GM19328 (cell line): ENCODE data around the gene HNRNPCL1.
"Not testable (repeated sequence)": the region's sequence is repeated elsewhere in the genome, so short reads cannot be mapped to it uniquely, and the experiment has no call there.

Experiments used
- ATAC-seq: cut with Tn5 transposase; IDR thresholded peaks from one replicate; pipeline ENCODE4 v1.9.1; 2021; ENCODE audit warnings: mild to moderate bottlenecking, moderate library complexity; ENCODE audit not compliant: unreplicated experiment

Gene HNRNPCL1

DNA sequence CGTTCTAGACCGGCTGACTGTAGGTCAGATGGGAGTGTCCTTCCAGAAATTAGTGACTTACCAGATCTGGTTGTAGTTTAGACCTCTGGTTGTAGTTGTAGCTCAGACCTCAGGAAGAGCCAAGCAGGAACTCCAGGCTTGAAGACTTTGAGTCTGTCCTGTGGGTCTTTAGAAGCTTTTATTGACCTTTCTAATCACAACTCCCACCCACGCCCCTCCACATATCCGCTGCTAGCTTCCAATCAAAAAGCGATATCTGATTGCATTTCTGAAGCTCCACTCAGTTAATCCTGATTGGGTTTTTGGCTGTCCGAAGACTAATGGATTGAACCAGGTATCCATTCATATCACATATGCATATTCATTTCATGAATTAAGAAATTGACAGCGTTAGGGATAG lies at the start of gene HNRNPCL1:
TSS of gene HNRNPCL1 (minus strand) at position 101 of the 400 bp plus-strand sequence. CDS start 431 bp downstream, outside the sequence.
- not testable (repeated sequence) for ATAC-seq

DNA sequence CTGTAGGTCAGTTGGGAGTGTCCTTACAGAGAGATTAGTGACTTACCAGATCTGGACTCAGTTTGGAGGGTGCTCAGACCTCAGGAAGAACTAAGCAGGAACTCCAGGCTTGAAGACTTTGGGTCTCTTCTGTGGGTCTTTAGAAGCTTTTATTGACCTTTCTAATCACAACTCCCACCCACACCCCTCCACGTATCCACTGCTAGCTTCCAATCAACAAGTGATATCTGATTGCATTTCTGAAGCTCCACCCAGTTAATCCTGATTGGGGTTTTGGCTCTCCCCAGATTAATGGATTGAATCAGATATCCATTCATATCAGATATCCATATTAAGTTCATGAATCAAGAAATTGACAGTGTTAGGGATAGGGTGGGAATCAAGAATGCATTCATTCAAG lies 49.6 kb upstream of the HNRNPCL1 start, which contains the start of gene PRAMEF10:
TSS of gene PRAMEF10 (minus strand) at position 101 of the 400 bp plus-strand sequence. CDS start 2,423 bp downstream, outside the sequence.
- not testable (repeated sequence) for ATAC-seq

DNA sequence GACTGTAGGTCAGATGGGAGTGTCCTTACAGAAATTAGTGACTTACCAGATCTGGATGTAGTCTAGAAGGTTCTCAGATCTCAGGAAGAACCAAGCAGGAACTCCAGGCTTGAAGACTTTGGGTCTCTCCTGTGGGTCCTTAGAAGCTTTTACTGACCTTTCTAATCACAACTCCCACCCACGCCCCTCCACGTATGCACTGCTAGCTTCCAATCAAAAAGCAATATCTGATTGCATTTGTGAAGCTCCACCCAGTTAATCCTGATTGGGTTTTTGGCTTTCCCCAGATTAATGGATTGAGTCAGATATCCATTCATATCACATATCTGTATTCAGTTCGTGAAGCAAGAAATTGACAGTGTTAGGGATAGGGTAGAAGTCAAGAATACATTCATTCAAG lies 37.6 kb upstream of the HNRNPCL1 start, which contains the start of gene PRAMEF4:
TSS of gene PRAMEF4 (minus strand) at position 101 of the 400 bp plus-strand sequence. CDS start 2,807 bp downstream, outside the sequence.
- not testable (repeated sequence) for ATAC-seq

DNA sequence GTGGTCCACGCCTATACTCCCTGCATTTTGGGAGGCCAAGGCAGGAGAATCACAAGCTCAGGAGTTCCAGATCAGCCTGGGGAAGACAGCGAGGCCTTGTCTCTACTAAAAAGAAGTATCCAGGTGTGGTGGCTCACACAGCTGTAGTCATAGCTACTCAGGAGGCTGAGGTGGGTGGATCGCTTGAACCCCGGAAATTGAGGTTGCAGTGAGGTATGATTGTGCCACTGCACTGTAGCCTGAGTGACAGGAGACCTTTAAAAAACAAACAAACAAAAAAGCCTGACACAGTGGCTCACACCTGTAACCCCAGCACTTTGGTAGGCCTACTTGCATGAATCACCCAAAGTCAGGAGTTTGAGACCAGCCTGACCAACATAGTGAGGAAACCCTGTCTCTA lies 29.9 kb upstream of the HNRNPCL1 start:
- not testable (repeated sequence) for ATAC-seq

DNA sequence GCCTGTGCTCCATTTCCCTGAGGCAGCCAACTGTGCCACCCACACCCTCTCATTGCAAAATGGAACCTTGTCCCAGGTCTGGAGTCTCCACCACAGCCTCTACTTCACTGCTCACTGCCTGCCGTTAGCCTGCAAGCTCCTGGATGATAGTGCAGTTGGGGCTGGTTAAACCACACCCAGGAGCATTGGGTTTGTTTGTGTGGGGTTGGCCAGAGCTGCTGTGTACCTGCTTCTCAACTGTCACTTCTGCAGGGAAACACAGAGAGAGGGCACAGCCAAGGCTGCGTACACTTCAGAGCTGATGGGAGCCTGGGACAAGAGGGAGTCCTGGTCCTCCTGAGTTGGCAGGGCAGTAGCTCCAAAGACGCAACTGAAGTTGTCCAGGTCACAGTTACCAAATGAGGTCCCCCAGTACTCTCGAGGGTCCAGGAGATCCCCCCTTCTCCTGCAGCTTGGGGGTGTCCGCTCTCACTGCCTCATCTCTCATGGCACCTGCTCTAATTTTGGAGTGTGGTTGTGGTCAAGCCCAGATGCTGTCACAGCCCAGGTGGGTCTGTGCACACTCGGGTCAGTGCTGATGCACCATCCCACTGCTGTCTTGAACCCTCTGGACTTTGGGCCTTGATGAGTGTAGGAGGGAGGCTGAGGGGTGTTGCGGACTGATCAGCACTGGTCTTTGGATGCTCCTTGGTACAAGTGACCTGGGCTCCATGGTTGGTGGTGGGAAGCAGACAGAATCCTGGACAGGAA lies 14.8 kb upstream of the HNRNPCL1 start:
- not testable (repeated sequence) for ATAC-seq

DNA sequence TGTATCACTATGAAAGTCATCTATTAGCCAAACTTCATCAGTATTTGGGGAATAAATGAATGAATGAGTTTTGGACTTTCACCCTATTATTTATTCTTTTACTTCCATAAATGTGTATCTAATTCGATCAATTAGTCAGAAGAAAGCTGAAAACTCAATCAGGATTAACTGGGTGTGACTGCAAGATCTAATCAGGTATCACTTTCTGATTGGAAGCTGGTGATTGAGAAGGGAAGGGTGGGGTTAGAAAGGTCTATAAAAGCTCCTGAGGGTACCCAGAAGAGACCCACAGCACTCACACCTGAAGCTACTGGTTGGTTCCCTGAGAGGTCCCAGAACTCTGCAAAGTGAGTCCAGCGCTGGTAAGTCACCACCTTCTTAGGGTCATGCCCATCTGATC lies 8.3 kb upstream of the HNRNPCL1 start, which contains the start of gene PRAMEF2:
TSS of gene PRAMEF2 (plus strand) at position 301 of the 400 bp plus-strand sequence. CDS start 1,924 bp downstream, outside the sequence.
- ATAC-seq = not testable (repeated sequence)

DNA sequence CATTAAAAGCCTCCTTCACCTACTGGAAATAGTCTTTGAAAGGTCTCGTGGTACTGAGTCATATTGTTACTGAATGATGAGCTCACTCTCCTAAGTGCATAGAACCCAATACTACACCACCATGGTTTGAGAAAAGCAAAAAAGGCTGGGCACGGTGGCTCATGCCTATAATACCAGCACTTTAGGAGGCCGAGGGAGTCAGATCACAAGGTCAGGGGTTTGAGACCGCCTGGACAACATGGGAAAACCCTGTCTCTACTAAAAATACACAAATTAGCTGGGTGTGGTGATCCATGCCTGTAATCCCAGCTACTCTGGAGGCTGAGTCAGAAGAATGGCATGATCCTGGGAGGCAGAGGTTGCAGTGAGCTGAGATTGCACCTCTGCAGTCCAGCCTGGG lies 3.3 kb upstream of the HNRNPCL1 start:
- no peak for ATAC-seq

DNA sequence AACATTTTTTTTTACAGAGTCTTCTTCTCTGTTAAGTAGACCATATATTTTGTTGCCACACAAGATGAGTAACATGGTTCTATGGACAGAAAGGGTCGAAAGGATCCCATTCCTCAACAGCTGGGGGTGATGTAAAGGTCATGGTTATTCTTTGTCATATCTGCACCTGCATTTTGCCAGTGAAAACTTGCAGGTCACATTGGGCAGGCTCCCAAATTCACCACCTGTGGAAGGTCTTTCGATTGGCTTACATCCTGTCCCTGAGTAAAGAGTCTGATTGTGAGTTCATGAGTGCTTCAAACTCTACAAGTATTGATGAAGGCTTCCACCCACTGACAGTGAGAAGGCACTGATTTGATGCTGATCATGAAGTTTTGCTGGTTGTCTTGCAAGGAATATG lies 15.3 kb downstream of the HNRNPCL1 start:
- ATAC-seq = not testable (repeated sequence)

DNA sequence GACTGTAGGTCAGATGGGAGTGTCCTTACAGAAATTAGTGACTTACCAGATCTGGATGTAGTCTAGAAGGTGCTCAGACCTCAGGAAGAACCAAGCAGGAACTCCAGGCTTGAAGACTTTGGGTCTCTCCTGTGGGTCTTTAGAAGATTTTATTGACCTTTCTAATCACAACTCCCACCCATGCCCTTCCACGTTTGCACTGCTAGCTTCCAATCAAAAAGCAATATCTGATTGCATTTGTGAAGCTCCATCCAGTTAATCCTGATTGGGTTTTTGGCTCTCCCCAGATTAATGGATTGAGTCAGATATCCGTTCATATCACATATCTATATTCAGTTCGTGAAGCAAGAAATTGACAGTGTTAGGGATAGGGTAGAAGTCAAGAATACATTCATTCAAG lies 17.2 kb downstream of the HNRNPCL1 start, which contains the start of gene PRAMEF11:
TSS of gene PRAMEF11 (minus strand) at position 101 of the 400 bp plus-strand sequence. CDS start 2,621 bp downstream, outside the sequence.
- ATAC-seq = not testable (repeated sequence)

DNA sequence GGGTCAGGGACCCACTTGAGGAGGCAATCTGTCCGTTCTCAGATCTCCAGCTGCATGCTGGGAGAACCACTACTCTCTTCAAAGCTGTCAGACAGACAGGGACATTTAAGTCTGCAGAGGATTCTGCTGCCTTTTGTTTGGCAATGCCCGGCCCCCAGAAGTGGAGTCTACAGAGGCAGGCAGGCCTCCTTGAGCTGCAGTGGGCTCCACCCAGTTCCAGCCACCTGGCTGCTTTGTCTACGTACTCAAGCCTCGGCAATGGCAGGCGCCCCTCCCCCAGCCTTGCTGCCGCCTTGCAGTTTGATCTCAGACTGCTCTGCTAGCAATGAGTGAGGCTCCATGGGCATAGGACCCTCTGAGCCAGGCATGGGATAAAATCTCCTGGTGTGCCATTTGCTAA lies 29.5 kb downstream of the HNRNPCL1 start:
- ATAC-seq = not testable (repeated sequence)

DNA sequence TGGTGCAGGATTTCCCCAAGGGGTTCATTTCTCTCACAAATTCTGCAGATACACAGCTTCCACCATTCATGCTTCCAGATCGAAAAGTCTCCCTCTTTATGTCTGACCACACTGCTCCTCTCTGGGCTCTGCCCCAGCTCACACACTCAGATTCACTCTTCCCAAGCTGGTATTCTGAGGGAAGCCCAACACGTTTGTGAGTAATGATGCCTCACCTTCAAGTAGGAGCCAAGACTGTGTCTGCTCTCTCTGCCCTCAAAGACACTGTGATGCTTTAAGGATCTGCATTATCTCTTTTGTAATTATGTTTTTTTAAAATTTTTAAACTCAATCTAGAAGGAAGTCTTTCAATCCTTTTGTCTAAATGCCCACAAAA lies 37.1 kb downstream of the HNRNPCL1 start:
- no peak for ATAC-seq

DNA sequence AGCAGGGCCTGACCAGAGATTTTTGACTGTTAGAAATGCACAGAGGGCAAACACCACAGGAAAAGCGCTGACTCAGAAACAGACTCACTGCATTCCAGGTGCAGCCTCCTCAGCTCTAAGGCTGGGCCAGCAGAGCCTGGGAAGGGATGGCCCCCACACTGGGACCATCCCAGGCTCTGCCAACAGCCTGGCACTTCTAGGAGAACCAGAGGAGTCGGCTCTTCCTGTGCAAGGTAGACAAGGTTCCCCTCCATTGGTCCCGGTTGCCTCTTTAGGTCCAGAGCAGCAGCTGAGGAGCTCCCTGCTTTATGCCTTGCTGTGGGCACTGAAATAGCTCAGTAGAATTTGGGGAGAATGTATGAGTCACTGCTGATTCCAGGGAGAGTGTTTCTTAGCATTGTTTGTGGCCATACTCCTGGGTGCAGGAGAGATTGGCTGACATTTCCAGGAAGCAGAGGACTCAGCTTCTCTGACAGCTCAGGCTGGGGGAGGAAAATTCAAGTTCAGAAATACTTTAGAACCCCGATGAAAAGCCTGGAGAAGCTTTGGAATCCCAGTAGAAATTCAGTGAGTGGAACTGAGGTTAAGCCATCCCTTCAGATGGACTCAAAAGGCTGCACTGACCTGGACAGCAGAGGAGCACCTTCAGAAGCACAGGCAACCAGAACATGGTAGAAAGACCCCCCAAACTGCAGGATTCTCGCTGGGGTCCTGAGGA lies 37.7 kb downstream of the HNRNPCL1 start:
- no peak for ATAC-seq

DNA sequence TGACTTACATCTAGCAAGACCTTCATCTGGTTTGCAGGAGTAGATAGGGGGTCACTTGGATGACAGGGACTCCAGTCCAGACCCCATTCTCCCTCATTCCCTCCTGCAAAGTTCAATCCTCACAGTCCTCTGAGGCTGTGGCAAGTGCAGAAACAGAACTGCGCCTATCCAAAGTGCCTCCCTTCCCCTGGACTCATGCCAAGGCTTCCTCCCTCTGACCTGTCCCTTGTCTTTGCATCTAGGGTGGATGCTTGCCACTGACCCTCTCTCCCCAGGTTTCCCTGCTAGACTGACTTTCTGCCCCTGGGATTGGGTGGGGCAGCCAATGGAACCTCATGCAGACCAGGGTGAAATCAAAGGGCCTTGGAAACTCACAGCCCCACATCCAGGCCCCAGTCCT lies 38.6 kb downstream of the HNRNPCL1 start:
- ATAC-seq = no peak

DNA sequence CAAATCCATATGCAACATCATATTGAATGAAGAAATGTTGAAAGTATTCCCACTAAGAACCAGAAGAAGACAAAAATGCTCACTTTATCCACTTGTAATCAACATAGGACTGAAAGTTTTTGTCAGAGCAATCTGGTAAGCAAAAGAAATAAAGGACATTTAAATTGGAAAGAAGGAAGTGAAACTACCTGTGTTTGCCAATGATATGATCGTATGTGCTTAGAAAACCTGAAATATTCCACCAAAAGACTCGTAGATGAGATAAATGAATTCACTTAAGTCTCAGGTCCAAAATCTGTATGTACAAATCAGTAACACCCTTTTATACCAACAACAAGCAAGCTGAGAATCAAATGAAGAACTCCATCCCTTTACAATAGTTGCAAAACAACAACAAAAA lies 48.8 kb downstream of the HNRNPCL1 start:
- ATAC-seq = no peak

DNA sequence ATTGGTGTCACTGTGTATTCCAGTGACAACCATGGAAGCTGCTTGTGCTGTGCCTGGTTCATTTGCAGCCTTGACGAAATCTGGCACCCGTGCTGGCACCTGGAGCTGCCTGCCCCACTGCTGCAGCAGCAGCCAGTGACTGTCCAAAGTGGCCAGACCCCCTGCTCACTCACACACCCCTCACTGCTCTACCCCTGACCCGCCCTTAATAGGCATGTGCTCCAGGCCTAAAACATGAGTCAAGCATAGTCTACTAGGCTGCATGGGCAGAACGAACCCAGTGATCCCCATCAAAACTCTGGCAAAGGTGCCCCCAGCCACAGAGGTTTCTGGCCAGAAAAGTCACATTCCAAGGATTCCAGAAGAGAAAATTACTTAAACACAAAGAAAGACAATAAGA lies 49.6 kb downstream of the HNRNPCL1 start:
- ATAC-seq = no peak
